Measurements from ENCODE around the gene LMO2. TPM values are rescaled to one million over a fixed set of nuclear protein-coding genes. Genes with fewer than 3 reads are reported as not detected.

The LMO2 gene
- total RNA-seq, 1 experiment from 2014 or later: 0.64 TPM

- intact Hi-C loops (cut with micrococcal nuclease; ENCODE audit: unreplicated experiment): no loop called here
- no peaks in the 10 kb centered on the region for H3K4me1 ChIP-seq (ENCODE audit: control insufficient read depth, insufficient read depth, low read length)
- no peak overlapping the region for H3K4me3 ChIP-seq (ENCODE audit: low read depth in 2 of 2, low read length in 2 of 2)
- DNase-seq (ENCODE audit: low read depth, low spot score) (no peak), ATAC-seq (no peak)
- H3K27me3 ChIP-seq (ENCODE audit: control insufficient read depth, insufficient read depth, low read length): no peaks in the 10 kb centered on the region; the same call in 1 of the 2 replicates
- no TSS peak for BruUV-seq (replicated peaks)
- in situ Hi-C loops (cut with HindIII; ENCODE audit: low pct_unique_long_range_greater_than_20kb, low sequenced_read_pairs): no loop called here
- no peaks in the 10 kb centered on the region for H3K9me3 ChIP-seq (ENCODE audit: control insufficient read depth, insufficient read depth, low read depth, low read length)
- ChIA-PET POLR2A (interaction anchor here (0.5 kb wide), 1 partner anchor 13 kb away, joined by 9 read pairs; no protein-coding TSS in a partner anchor), CTCF (no interaction called here)
- TF ChIP-seq TCF7L2 (IDR thresholded peaks at IDR 0.05; ENCODE audit: low read depth, low read length) (no peak), REST (IDR thresholded peaks at IDR 0.05; ENCODE audit: insufficient read depth in 1 of 2, low read depth in 2 of 2, low read length in 1 of 2) (no peak), SIN3A (IDR thresholded peaks at IDR 0.05; ENCODE audit: borderline replicate concordance, insufficient read depth, low read depth, low read length) (no peak), POLR2AphosphoS5 (IDR thresholded peaks at IDR 0.05; ENCODE audit: low read depth, low read length) (no peak), CTCF (IDR thresholded peaks at IDR 0.05) (no peak)
- no peak overlapping the region for H3K27ac ChIP-seq (ENCODE audit: low read length)
- H3K36me3 ChIP-seq (ENCODE audit: control insufficient read depth, insufficient read depth, low read length): no peaks in the 10 kb centered on the region
Observed at GRCh38 chr11:33935005-33935404, 43.1 kb upstream of the LMO2 start.

- Histone ChIP-seq H3K27me3 (ENCODE audit: control insufficient read depth, insufficient read depth, low read length) (no peaks in the 10 kb centered on the region; the same call in 1 of the 2 replicates), H3K4me3 (ENCODE audit: low read depth in 2 of 2, low read length in 2 of 2) (no peak overlapping the region), H3K4me1 (ENCODE audit: control insufficient read depth, insufficient read depth, low read length) (no peaks in the 10 kb centered on the region), H3K36me3 (ENCODE audit: control insufficient read depth, insufficient read depth, low read length) (no peaks in the 10 kb centered on the region), H3K9me3 (ENCODE audit: control insufficient read depth, insufficient read depth, low read depth, low read length) (no peaks in the 10 kb centered on the region), H3K27ac (ENCODE audit: low read length) (no peak overlapping the region)
- CTCF ChIA-PET: no interaction called here
- POLR2A ChIA-PET: interaction anchor here (0.5 kb wide), 1 partner anchor 13 kb away, joined by 9 read pairs; no protein-coding TSS in a partner anchor
- DNase-seq (ENCODE audit: low read depth, low spot score) (no peak), ATAC-seq (no peak)
- TF ChIP-seq POLR2AphosphoS5 (IDR thresholded peaks at IDR 0.05; ENCODE audit: low read depth, low read length) (no peak), CTCF (IDR thresholded peaks at IDR 0.05) (no peak), TCF7L2 (IDR thresholded peaks at IDR 0.05; ENCODE audit: low read depth, low read length) (no peak), REST (IDR thresholded peaks at IDR 0.05; ENCODE audit: insufficient read depth in 1 of 2, low read depth in 2 of 2, low read length in 1 of 2) (no peak), SIN3A (IDR thresholded peaks at IDR 0.05; ENCODE audit: borderline replicate concordance, insufficient read depth, low read depth, low read length) (no peak)
- no TSS peak for BruUV-seq (replicated peaks)
- in situ Hi-C loops (cut with HindIII; ENCODE audit: low pct_unique_long_range_greater_than_20kb, low sequenced_read_pairs) (no loop called here), intact Hi-C loops (cut with micrococcal nuclease; ENCODE audit: unreplicated experiment) (no loop called here)
Observed at GRCh38 chr11:33934450-33934849, 42.6 kb upstream of the LMO2 start.
